GM12878 (cell line): Measurements from ENCODE around the gene ZBTB21. TPM values are rescaled to one million over a fixed set of nuclear protein-coding genes. Genes with fewer than 3 reads are reported as not detected.

Experiments used
- BHLHE40 ChIP-seq, 2 experiments: fragments of 450-650 bp in 1 of 2; IDR thresholded peaks; 2 replicates each; pipeline ENCODE4 v1.6.1; 2011 to 2017; ENCODE audit warnings: low read depth in 2 of 2, borderline replicate concordance in 1 of 2, improper control_type of control experiment in 1 of 2, low read length in 1 of 2, mild to moderate bottlenecking in 1 of 2
- BMI1 ChIP-seq: fragments of 450-650 bp; IDR thresholded peaks from 2 replicates; pipeline ENCODE4 v1.6.1; 2016; ENCODE audit warnings: mild to moderate bottlenecking, moderate library complexity, borderline replicate concordance
- CBX3 ChIP-seq: fragments of 200-600 bp; sonication (generic); IDR thresholded peaks from 2 replicates; pipeline ENCODE4 v1.6.1; 2016; ENCODE audit warnings: low read depth, borderline replicate concordance
- CBX5 ChIP-seq: sonication (generic); IDR thresholded peaks from 2 replicates; pipeline ENCODE4 v1.6.1; 2016; ENCODE audit warnings: low read depth, moderate library complexity, mild to moderate bottlenecking, inconsistent platforms
- DPF2 ChIP-seq: fragments of 450-650 bp; IDR thresholded peaks from 2 replicates; pipeline ENCODE4 v1.6.1; 2017; ENCODE audit warnings: mild to moderate bottlenecking
- FOS ChIP-seq: IDR thresholded peaks from 3 replicates; pipeline ENCODE4 v1.6.1; 2011; ENCODE audit warnings: borderline replicate concordance; ENCODE audit not compliant: insufficient read length; ENCODE audit errors: extremely low read depth
- LARP7 ChIP-seq: fragments of 450-650 bp; IDR thresholded peaks from 2 replicates; pipeline ENCODE4 v1.6.1; 2017; ENCODE audit warnings: mild to moderate bottlenecking
- MXI1 ChIP-seq: fragments of 150-350 bp; IDR thresholded peaks from 2 replicates; pipeline ENCODE4 v1.6.1; 2011; ENCODE audit warnings: low read depth, mild to moderate bottlenecking, inconsistent platforms, low read length, improper control_type of control experiment
- YY1 ChIP-seq: IDR thresholded peaks from 2 replicates; pipeline ENCODE4 v1.6.1; 2011; ENCODE audit warnings: low read depth, mild to moderate bottlenecking, low read length
- polyA plus RNA-seq, 11 experiments: library from polyadenylated mRNA; depleted of rRNA in 4 of 11; unstranded in 6 of 11; stranded (reverse) in 5 of 11; fragments of >200 nt; fragmentation: Nextera tagmentation in 4 of 11; fragmentation: Illumina TruSeq in 1 of 11; extraction: Ambion mirVana in 4 of 11; extraction: Trizol in 1 of 11; gene quantifications; 1 replicate in 1 of 11; 2 replicates in 10 of 11; pipeline versions ENCODE4 v1.2.1 to v1.2.3, GENCODE V29; 2011 to 2016; ENCODE audit warnings: inconsistent platforms in 2 of 11, missing spikeins in 2 of 11, low read depth in 1 of 11
- total RNA-seq, 4 experiments: library from RNA; depleted of rRNA in 3 of 4; stranded (reverse); fragments of >200 nt in 3 of 4; fragmentation: Illumina TruSeq in 1 of 4; extraction: Trizol in 1 of 4; gene quantifications; 2 replicates each; pipeline versions ENCODE4 v1.2.1 to v1.2.3, GENCODE V29; 2013 to 2021
- TF ChIP-seq, protein P1 (sequence below): fragments of 150-350 bp; IDR thresholded peaks from 2 replicates; pipeline ENCODE4 v1.6.1; 2014; ENCODE audit warnings: mild to moderate bottlenecking, low read depth, low read length
- TF ChIP-seq, protein P2 (sequence below): fragments of 450-650 bp; IDR thresholded peaks from 2 replicates; pipeline ENCODE4 v1.6.1; 2016; ENCODE audit warnings: mild to moderate bottlenecking

The ZBTB21 gene
- total and polyA plus RNA-seq, 10 of the 15 experiments (the other 5 are each of a cell fraction or from before 2014, with no cell fraction given) = 1.8 to 21.6 (median 10.6) TPM

DNA sequence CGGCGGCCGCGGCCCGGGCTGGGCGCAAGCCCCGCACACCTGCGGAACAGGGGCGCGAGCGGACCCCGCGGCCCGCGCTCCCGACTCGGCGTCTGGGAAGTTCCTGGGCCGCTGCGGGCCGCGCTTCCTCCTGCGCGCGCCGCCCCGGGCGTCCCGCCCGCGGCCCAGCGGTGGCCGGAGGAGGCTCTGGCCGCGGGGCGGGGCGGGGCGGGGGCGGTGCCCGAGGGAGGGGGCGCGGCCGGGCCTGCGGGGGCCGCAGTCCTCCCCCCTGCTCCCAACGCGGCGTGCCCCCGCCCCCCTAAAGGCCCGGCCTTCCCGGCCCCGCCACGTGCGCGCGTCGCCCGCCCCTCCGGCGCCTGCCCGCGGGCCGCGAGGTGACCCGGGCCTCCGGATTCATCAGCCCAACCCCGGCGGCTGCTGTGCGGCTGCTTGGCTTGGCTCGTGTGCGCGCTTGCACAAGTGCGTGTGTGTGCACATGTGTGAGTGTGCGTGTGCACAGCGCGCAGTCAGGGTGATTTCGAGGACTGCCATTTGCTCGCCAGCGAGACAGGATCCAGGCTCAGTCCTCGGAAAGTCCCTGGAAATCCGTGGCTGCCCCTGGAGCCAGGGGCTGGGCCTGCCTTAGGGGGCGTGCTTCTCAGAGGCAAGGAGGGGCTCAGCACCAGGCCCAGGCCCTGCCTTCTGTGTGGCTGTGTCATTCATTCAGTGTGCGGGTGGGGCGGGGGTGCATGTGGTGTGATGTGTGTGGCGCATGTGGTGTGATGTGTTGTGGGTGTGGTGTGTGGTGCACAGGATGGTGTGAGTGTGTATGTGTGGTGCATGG is 56.1 kb downstream of the ZBTB21 start, which contains the start of gene C2CD2 (continued):
- TF ChIP-seq FOS (no peak), LARP7 (peak; percentile 62; the same call in 1 of the 2 replicates), CBX3 (no peak), BHLHE40 (IDR thresholded peaks at IDR 0.05; ENCODE audit: borderline replicate concordance in 1 of 2, low read depth in 2 of 2, low read length in 1 of 2) (peak; percentile 75 to 95), YY1 (no peak), CBX5 (no peak), MXI1 (peak; percentile 45; the same call in 1 of the 2 replicates), BMI1 (no peak), DPF2 (peak; percentile 54; the same call in 1 of the 2 replicates)
- TF ChIP-seq, protein P1, sequence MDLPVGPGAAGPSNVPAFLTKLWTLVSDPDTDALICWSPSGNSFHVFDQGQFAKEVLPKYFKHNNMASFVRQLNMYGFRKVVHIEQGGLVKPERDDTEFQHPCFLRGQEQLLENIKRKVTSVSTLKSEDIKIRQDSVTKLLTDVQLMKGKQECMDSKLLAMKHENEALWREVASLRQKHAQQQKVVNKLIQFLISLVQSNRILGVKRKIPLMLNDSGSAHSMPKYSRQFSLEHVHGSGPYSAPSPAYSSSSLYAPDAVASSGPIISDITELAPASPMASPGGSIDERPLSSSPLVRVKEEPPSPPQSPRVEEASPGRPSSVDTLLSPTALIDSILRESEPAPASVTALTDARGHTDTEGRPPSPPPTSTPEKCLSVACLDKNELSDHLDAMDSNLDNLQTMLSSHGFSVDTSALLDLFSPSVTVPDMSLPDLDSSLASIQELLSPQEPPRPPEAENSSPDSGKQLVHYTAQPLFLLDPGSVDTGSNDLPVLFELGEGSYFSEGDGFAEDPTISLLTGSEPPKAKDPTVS = no peak
- TF ChIP-seq, protein P2, sequence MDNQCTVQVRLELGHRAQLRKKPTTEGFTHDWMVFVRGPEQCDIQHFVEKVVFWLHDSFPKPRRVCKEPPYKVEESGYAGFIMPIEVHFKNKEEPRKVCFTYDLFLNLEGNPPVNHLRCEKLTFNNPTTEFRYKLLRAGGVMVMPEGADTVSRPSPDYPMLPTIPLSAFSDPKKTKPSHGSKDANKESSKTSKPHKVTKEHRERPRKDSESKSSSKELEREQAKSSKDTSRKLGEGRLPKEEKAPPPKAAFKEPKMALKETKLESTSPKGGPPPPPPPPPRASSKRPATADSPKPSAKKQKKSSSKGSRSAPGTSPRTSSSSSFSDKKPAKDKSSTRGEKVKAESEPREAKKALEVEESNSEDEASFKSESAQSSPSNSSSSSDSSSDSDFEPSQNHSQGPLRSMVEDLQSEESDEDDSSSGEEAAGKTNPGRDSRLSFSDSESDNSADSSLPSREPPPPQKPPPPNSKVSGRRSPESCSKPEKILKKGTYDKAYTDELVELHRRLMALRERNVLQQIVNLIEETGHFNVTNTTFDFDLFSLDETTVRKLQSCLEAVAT = peak; percentile 65
